NCI-H2081 treated with DMSO at 0.1 percent for 48 hours (cell line): ENCODE measurements around the gene ZNF532.
"Not testable (repeated sequence)": the region's sequence is repeated elsewhere in the genome, so short reads cannot be mapped to it uniquely, and the experiment has no call there.

Source experiments
- DNase-seq: peaks from one replicate; lab custom pipeline; 2025; lab: John Stamatoyannopoulos, UW

Gene ZNF532

GRCh38 chr18:59008302-59008974, 143.8 kb downstream of the ZNF532 start:
- DNase-seq = no peak

GRCh38 chr18:59009846-59010245, 145.2 kb downstream of the ZNF532 start:
- no peak for DNase-seq

- DNase-seq = no peak
Observed at GRCh38 chr18:59011289-59011688, 146.6 kb downstream of the ZNF532 start.

GRCh38 chr18:59011786-59012185, 147.1 kb downstream of the ZNF532 start:
- DNase-seq = no peak

- no peak for DNase-seq
Observed at GRCh38 chr18:59012815-59013705, 148.4 kb downstream of the ZNF532 start.

- DNase-seq = no peak
Observed at GRCh38 chr18:59013744-59014143, 149.1 kb downstream of the ZNF532 start.

- no peak for DNase-seq
Observed at GRCh38 chr18:59015531-59016152, 151.0 kb downstream of the ZNF532 start.

- no peak for DNase-seq
Observed at GRCh38 chr18:59021500-59021899, 156.8 kb downstream of the ZNF532 start.

GRCh38 chr18:59022167-59022945, 157.7 kb downstream of the ZNF532 start:
- DNase-seq = no peak

- no peak for DNase-seq
Observed at GRCh38 chr18:59024829-59025228, 160.2 kb downstream of the ZNF532 start.

- not testable (repeated sequence) for DNase-seq
Observed at GRCh38 chr18:59025532-59025931, 160.9 kb downstream of the ZNF532 start.

GRCh38 chr18:59026364-59026763, 161.7 kb downstream of the ZNF532 start:
- DNase-seq = no peak

- no peak for DNase-seq
Observed at GRCh38 chr18:59026831-59027410, 162.2 kb downstream of the ZNF532 start.

- no peak for DNase-seq
Observed at GRCh38 chr18:59029663-59030429, 165.2 kb downstream of the ZNF532 start.

- DNase-seq = no peak
Observed at GRCh38 chr18:59032308-59032707, 167.6 kb downstream of the ZNF532 start.

GRCh38 chr18:59033359-59033758, 168.7 kb downstream of the ZNF532 start:
- no peak for DNase-seq

- DNase-seq = no peak
Observed at GRCh38 chr18:59033974-59034373, 169.3 kb downstream of the ZNF532 start.

- no peak for DNase-seq
Observed at GRCh38 chr18:59035591-59035990, 170.9 kb downstream of the ZNF532 start.
